Liver (tissue), 9 donors: ENCODE results near the gene CA10. TPM values are rescaled to one million over a fixed set of nuclear protein-coding genes. Genes with fewer than 3 reads are reported as not detected.

Source experiments
- DNase-seq: peaks from one replicate; pipeline ENCODE4 v3.0.0-alpha.2; 2017; ENCODE audit warnings: low spot score
- H3K27ac ChIP-seq, 2 donors: one replicate each; pipeline ENCODE4 v1.7.0; 2013; ENCODE audit warnings: inconsistent platforms in 2 of 2, low read length in 2 of 2, control low read depth in 1 of 2, low read depth in 1 of 2, mild to moderate bottlenecking in 1 of 2
- H3K27me3 ChIP-seq, 4 donors: one replicate each; pipeline versions ENCODE4 v1.6.1 to v1.7.0; 2013; ENCODE audit warnings: low read length in 3 of 4, inconsistent platforms in 1 of 4, mild to moderate bottlenecking in 1 of 4, moderate library complexity in 1 of 4; ENCODE audit not compliant: control insufficient read depth in 4 of 4, insufficient read depth in 4 of 4
- H3K36me3 ChIP-seq, 4 donors: one replicate each; pipeline versions ENCODE4 v1.6.1 to v1.7.0; 2013; ENCODE audit warnings: low read length in 3 of 4, mild to moderate bottlenecking in 3 of 4, low read depth in 1 of 4, moderate library complexity in 1 of 4; ENCODE audit not compliant: control insufficient read depth in 4 of 4, insufficient read depth in 3 of 4
- H3K4me1 ChIP-seq, 4 donors: one replicate each; pipeline versions ENCODE4 v1.6.1 to v1.7.0; 2013; ENCODE audit warnings: low read length in 3 of 4, mild to moderate bottlenecking in 3 of 4, moderate library complexity in 1 of 4; ENCODE audit not compliant: control insufficient read depth in 4 of 4, insufficient read depth in 4 of 4
- H3K4me3 ChIP-seq, 3 donors: one replicate each; pipeline versions ENCODE4 v1.6.1 to v1.7.0; 2013; ENCODE audit warnings: low read length in 3 of 3, control low read depth in 1 of 3, low read depth in 1 of 3, mild to moderate bottlenecking in 1 of 3
- H3K9ac ChIP-seq, 2 donors: one replicate each; pipeline ENCODE4 v1.7.0; 2013; ENCODE audit warnings: low read length in 2 of 2, mild to moderate bottlenecking in 2 of 2, moderate library complexity in 2 of 2, control low read depth in 1 of 2, low read depth in 1 of 2
- H3K9me3 ChIP-seq, 4 donors: one replicate each; pipeline versions ENCODE4 v1.6.1 to v1.7.0; 2013; ENCODE audit warnings: low read length in 3 of 4; ENCODE audit not compliant: control insufficient read depth in 4 of 4
- ATF3 ChIP-seq: IDR thresholded peaks from 2 replicates; pipeline ENCODE4 v1.6.1; 2016; ENCODE audit warnings: antibody characterized with exemption
- CTCF ChIP-seq: fragments of 150-350 bp; IDR thresholded peaks from 2 replicates; pipeline ENCODE4 v1.5.1; 2017; ENCODE audit warnings: improper control_type of control experiment, low read depth, low read length; ENCODE audit not compliant: missing input control
- EGR1 ChIP-seq, 2 donors: IDR thresholded peaks; 2 replicates each; pipeline ENCODE4 v1.6.1; 2016 to 2018; ENCODE audit warnings: antibody characterized with exemption in 2 of 2, low read depth in 2 of 2
- FOXA1 ChIP-seq: IDR thresholded peaks from 2 replicates; pipeline ENCODE4 v1.6.1; 2016; ENCODE audit warnings: antibody characterized with exemption
- FOXA2 ChIP-seq: IDR thresholded peaks from 2 replicates; pipeline ENCODE4 v1.6.1; 2016; ENCODE audit warnings: antibody characterized with exemption
- HNF4A ChIP-seq, 2 donors: conservative IDR thresholded peaks; 2 replicates each; pipeline ENCODE4 v1.6.1; 2016; ENCODE audit warnings: antibody characterized with exemption in 2 of 2, mild to moderate bottlenecking in 2 of 2
- HNF4G ChIP-seq: IDR thresholded peaks from 2 replicates; pipeline ENCODE4 v1.6.1; 2016; ENCODE audit warnings: antibody characterized with exemption
- JUND ChIP-seq, 2 donors: IDR thresholded peaks; 2 replicates each; pipeline ENCODE4 v1.6.1; 2016; ENCODE audit warnings: antibody characterized with exemption in 2 of 2
- MAX ChIP-seq: IDR thresholded peaks from 2 replicates; pipeline ENCODE4 v1.6.1; 2016; ENCODE audit warnings: antibody characterized with exemption
- NR2F2 ChIP-seq: IDR thresholded peaks from 2 replicates; pipeline ENCODE4 v1.6.1; 2016; ENCODE audit warnings: antibody characterized with exemption
- RXRA ChIP-seq, 2 donors: IDR thresholded peaks; 2 replicates each; pipeline ENCODE4 v1.6.1; 2017 to 2018; ENCODE audit warnings: antibody characterized with exemption in 2 of 2, mild to moderate bottlenecking in 1 of 2
- SP1 ChIP-seq: IDR thresholded peaks from 2 replicates; pipeline ENCODE4 v1.6.1; 2018; ENCODE audit warnings: antibody characterized with exemption, mild to moderate bottlenecking
- YY1 ChIP-seq: IDR thresholded peaks from 2 replicates; pipeline ENCODE4 v1.6.1; 2016; ENCODE audit warnings: antibody characterized with exemption, mild to moderate bottlenecking
- WGBS: extraction: QIAGEN DNeasy Blood & Tissue Kit; methylation state at CpG from one replicate; pipeline ENCODE4 v1.1.7; 2013; 5-methylcytosine and 5-hydroxymethylcytosine counted together
- polyA plus RNA-seq, 2 donors: library from polyadenylated mRNA; stranded (reverse) in 1 of 2; unstranded in 1 of 2; fragments of 200-250 nt in 1 of 2; fragments of >200 nt in 1 of 2; fragmentation: Nextera tagmentation in 1 of 2; extraction: Ambion mirVana in 1 of 2; gene quantifications; one replicate each; pipeline versions ENCODE4 v1.2.1 to v1.2.3, GENCODE V29; 2013 to 2015
- total RNA-seq, 2 donors: library from RNA; depleted of rRNA; stranded (reverse); fragments of >200 nt; gene quantifications; one replicate each; pipeline ENCODE4 v1.2.3, GENCODE V29; 2014
- donor health status: healthy.
- donor health status: healthy.
- donor health status: healthy.
- donor health status: healthy.
- donor health status: healthy.

The CA10 gene
- total and polyA plus RNA-seq, 4 donors = 0.05 TPM; not detected in 3

- Histone ChIP-seq H3K36me3 (no peaks in the 10 kb centered on the region), H3K27me3 (no peaks in the 10 kb centered on the region), H3K9me3 (no peaks in the 10 kb centered on the region), H3K9ac (no peak overlapping the region), H3K4me3 (no peak overlapping the region), H3K4me1 (no peaks in the 10 kb centered on the region), H3K27ac (no peak overlapping the region)
- DNase-seq = no peak
- WGBS = 96% methylated on average over 11 of the region's 11 CpGs
- TF ChIP-seq YY1 (no peak), SP1 (no peak), MAX (no peak)
Observed at GRCh38 chr17:51668963-51669246, 489.6 kb downstream of the CA10 start.

- no peak for DNase-seq
- 87% methylated on average over 21 of the region's 21 CpGs for WGBS
- TF ChIP-seq FOXA2 = no peak
- TF ChIP-seq ATF3 = no peak
- TF ChIP-seq NR2F2 = no peak
- no peak for TF ChIP-seq HNF4G
Observed at GRCh38 chr17:51668155-51668962, 490.2 kb downstream of the CA10 start.

GRCh38 chr17:51667706-51668083 lies 490.8 kb downstream of the CA10 start:
- H3K27me3 ChIP-seq = no peaks in the 10 kb centered on the region
- no peak overlapping the region for H3K4me3 ChIP-seq
- no peaks in the 10 kb centered on the region for H3K4me1 ChIP-seq
- whole genome bisulfite sequencing = 88% methylated on average over 2 of the region's 2 CpGs
- H3K27ac ChIP-seq = no peak overlapping the region
- DNase-seq = no peak
- no peaks in the 10 kb centered on the region for H3K9me3 ChIP-seq
- H3K36me3 ChIP-seq = no peaks in the 10 kb centered on the region
- TF ChIP-seq EGR1 (IDR thresholded peaks at IDR 0.05; ENCODE audit: low read depth in 2 of 2) (no peak), FOXA1 (no peak), ATF3 (no peak), HNF4G (no peak)
- no peak overlapping the region for H3K9ac ChIP-seq

More at GRCh38 chr17:51668155-51668962, 490.2 kb downstream of the CA10 start:
- Histone ChIP-seq H3K36me3 (no peaks in the 10 kb centered on the region), H3K4me1 (no peaks in the 10 kb centered on the region), H3K4me3 (no peak overlapping the region), H3K27ac (no peak overlapping the region), H3K27me3 (no peaks in the 10 kb centered on the region), H3K9ac (no peak overlapping the region), H3K9me3 (no peaks in the 10 kb centered on the region)

GRCh38 chr17:51666971-51667705 lies 491.4 kb downstream of the CA10 start:
- H3K9me3 ChIP-seq = no peaks in the 10 kb centered on the region
- 84% methylated on average over 1 of the region's 1 CpG for WGBS
- TF ChIP-seq RXRA (IDR thresholded peaks at IDR 0.05) (no peak), JUND (IDR thresholded peaks at IDR 0.05) (no peak), FOXA2 (no peak), HNF4A (conservative IDR thresholded peaks at IDR 0.05) (no peak), SP1 (no peak), HNF4G (no peak), ATF3 (no peak), CTCF (no peak), FOXA1 (no peak)

More at GRCh38 chr17:51666971-51667705, 491.4 kb downstream of the CA10 start:
- Histone ChIP-seq H3K4me1 (no peaks in the 10 kb centered on the region), H3K36me3 (no peaks in the 10 kb centered on the region), H3K4me3 (no peak overlapping the region), H3K9ac (no peak overlapping the region), H3K27me3 (no peaks in the 10 kb centered on the region), H3K27ac (no peak overlapping the region)
- DNase-seq = no peak
